CD4-positive, alpha-beta T cell treated with Interleukin-4 for 4 hours (primary cell): ENCODE data around the gene TNNI3.
"Not testable (repeated sequence)": the region's sequence is repeated elsewhere in the genome, so short reads cannot be mapped to it uniquely, and the experiment has no call there.

ENCODE experiments used
- DNase-seq: peaks from one replicate; pipeline ENCODE4 v3.0.0-alpha.2; 2020

TNNI3 gene

GRCh38 chr19:55172741-55173140, 15.2 kb upstream of the TNNI3 start:
- no peak for DNase-seq

DNA sequence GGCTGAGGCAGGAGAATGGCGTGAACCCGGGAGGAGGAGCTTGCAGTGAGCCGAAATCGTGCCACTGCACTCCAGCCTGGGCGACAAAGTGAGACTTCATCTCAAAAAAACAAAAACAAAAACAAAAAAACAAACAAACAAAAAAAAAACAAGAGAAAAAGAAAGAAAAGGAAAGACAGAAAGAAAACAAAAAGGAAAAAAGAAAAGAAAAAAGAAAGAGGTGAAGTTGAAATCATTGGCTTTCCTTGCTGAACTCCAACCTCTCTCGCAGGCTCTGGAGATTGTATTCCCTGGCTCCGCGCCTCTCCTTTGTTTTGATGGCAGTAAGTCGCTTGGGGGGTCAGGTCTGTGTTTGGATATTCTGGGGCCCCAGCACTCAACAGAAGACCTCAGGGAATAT, 14.8 kb upstream of the TNNI3 start:
- DNase-seq = not testable (repeated sequence)

DNA sequence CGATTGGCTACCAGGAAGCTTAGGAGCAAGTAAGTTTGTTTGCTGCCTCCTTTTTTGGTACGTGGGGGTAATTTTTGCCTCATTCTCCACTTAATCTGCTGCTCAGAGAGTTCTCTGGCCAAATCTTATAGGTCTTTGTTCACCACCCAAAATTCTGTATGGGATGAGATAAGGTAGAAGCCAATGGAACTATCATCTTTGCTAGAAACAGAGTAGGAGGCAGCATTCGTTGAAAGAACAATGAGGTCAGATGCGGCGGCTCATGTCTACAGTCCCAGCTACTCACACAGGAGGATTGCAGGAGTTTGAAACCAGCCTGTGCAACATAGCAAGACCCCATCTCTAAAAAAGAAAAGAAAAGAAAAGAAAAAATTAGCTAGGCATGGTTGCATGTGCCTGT, 13.9 kb upstream of the TNNI3 start:
- no peak for DNase-seq

DNA sequence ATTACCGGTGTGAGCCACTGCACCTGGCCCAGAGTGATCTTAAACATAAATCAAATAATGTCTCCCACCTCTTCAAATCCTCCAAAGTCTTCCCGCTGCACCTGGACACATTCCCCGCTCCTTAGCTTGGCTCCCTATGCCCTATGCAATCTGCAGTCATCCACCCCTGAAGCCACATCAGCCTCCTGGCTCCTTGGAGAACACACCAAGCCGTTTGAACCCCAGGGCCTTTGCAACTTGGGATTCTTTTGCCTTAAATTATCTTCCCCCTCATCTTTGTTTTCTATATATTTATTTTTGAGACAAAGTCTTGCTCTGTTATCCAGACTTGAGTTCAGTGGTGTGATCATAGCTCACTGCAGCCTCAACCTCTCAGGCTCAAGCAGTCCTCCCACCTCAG, 11.6 kb upstream of the TNNI3 start:
- DNase-seq = no peak

DNA sequence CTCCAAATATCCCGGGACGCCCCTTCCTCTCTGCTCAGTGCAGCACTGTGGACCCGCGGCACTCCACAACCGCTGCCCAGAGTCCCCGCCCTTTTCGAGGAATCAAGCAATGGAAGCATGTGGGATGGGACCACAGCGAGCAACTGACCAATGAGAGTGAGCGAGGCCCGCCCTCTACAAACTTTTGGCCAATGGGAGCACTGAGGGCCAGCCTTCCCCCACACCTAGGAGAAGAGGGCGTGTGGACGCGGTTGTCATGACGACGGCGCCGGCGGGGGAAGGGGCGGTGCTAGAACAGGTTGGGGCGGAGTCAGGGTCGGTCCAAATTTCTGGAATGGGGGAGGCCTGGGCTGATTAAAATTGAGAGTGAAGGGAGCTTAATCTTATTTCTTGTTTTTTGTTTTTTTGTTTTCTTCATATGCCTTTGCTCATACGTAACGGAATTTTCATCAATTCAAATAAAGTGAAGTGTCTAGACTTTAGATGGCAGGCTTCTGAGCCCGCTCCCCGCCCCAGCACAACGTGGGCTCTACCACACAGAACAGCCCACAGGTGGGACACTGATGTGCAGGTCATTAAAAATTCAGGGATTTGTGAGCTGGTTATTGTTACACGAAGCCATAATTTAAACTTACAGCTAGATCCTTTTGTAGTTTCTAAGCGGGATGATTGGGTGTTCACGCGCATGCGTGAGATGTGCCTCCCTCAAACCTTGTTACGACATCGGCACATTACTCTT, 9.2 kb upstream of the TNNI3 start, which contains the start of gene DNAAF3:
TSS of gene DNAAF3 (minus strand) at position 84 of the 739 bp plus-strand sequence. CDS start 200 bp downstream, outside the sequence.
- peak; percentile 74 for DNase-seq

GRCh38 chr19:55165952-55166529, 8.5 kb upstream of the TNNI3 start:
- DNase-seq = peak; percentile 27

DNA sequence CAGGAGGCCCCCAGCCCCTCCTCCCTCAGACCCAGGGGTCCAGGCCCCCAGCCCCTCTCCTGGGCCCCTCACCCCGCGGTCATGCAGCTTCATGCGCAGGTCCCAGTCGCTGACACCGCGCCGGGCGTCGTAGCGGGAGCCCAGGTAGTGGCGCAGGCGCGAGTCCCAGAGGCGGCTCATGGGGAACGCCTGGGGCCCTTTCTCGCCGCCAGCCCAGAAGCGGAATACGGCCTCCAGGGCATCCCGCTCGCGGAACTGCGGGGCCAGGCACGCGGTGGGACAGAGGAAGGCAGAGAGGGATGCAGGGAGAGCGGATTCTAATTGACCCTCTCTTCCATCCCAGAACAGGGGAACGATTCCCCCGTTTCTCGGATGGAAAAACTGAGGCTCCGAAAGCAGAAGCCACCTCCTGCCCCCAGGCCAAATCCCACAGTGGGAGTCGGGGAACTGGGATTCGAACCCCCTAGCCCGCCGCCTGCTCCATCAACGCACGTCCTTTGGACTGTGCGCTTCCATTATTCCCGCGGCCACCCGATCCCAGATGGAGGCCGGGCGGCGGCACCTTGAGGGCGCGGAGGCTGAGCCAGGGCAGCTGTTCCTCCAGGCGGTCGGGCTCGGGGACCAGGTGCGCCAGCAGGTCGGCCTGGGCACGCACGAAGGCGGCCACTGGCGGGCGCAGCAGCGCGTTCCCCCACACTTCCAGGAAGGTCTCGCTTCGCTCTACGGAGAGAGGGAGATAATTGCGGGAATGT, 4.2 kb upstream of the TNNI3 start:
- no peak for DNase-seq

GRCh38 chr19:55160986-55161365, 3.4 kb upstream of the TNNI3 start:
- no peak for DNase-seq

- DNase-seq = peak; percentile 78
Measured at GRCh38 chr19:55160128-55160985, 2.8 kb upstream of the TNNI3 start.

DNA sequence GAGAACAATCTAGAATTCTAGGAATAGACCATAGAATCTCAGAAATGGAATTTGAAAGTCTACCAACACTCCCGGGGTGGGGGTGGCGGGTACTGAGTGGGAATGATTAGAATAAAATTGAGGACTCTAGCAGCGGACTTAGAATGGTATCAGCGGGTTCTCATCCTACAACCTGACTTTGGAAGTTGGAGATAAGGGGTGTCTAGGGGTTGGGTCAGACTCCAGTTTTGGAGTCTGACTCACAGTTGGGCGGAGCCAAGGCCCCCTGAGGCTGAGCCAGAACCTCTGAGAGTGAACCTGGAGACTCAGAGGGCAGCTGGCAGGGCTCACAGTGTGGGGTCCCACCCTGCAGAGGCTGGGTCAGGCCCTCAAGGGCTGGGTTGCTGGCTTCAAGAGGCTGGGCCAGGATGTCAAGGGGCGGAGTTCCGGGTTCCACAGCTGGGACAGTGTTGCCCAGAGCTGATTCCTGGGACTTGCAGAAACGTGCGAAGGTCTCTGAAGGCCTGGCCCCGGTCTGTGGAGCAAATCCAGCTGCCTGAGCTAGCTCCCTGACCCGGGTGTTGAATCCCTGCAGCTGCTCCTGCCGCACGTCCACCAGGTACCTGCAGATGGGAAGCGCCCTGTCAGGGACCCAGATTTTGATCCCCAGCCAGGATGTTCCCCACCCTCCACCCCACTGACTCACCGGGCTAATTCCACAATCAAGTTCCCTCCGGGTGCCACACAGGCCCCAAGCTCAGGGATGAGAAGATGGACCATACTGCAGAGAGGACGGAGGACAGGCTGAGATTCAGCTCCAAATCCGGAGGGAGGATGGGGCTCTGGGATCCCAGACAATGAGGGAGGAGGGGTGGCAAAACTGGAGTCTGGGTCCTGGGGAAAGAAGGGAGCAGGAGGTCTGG, 1.6 kb upstream of the TNNI3 start:
- DNase-seq = no peak

DNA sequence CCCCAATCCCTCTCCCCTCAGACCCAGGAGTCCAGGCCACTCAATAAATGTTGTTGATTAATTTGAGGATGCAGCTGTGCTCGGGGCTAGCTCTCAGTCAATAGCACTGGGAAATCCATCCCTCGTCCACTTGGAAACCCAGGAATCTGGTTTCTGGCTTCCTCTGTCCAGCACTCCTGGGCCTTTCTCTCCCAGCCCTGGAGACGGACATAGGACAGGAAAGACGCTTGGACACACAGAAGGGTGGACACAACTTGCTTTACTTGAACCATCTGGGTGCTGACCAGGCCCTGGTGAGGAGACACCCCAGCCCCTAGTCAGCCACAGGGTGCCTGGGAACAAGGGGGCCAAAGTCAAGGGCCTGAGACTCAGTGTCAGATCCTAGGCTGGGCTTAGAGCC, 891 bp upstream of the TNNI3 start:
- no peak for DNase-seq

- DNase-seq = no peak
Measured at GRCh38 chr19:55156202-55157063, 1.1 kb downstream of the TNNI3 start.

GRCh38 chr19:55155784-55156183, 1.7 kb downstream of the TNNI3 start:
- not testable (repeated sequence) for DNase-seq

GRCh38 chr19:55153652-55154264, 3.8 kb downstream of the TNNI3 start:
- no peak for DNase-seq

GRCh38 chr19:55152017-55152416, 5.5 kb downstream of the TNNI3 start:
- DNase-seq = no peak

DNA sequence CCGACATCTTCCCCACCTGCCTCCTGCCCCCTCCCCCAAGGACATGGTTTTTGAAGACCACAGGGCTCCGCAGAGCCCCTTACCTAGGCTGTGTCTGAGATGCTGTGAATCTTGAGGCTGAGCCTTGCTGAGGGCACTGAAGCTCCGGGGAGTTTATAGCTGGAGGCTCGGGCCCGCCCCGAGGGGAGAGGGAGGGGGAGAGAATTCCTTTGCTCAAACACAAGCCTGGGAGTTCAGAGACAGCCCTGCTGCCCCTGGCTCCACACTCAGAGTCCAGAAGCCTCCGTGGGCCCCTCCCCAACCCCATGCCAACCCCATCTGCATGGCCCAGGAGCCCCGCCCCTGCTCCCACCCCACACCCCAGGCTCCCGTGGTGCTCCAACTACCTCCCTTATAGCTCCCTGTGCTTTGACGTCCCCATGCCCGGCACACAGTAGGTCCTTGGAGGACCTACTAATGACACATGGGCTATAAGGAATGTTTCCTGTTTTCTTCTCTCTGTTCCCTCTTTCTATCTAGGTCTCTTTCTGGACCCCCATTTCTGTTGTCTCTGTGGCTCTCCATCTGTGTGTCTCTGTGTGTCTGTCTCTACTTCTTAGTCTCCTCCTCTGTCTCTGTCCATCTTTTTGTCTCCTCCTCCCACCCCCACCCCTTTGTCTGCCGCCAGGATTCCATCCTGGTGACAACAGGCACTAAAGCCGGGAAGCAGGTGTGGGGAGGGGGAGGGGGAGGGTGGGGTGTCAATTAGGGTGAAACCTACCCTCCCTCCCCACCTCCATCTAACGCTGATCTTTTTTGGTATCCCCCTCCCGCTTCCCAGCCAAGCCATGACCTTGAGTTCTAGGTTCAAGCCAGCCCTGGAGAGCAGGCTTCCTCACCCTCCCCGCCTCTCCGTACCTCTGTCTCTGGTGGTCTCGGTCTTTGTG, 8.2 kb downstream of the TNNI3 start, which contains the start of gene TNNT1:
TSS of gene TNNT1 (minus strand) at position 129 of the 926 bp plus-strand sequence. CDS start 2,049 bp downstream, outside the sequence.
- DNase-seq = no peak

- DNase-seq = no peak
Measured at GRCh38 chr19:55147545-55148251, 9.8 kb downstream of the TNNI3 start.

- DNase-seq = no peak
Measured at GRCh38 chr19:55146705-55147273, 10.7 kb downstream of the TNNI3 start.
